ENCODE results near the gene OSBP2.

- TF ChIP-seq CTCF (IDR thresholded peaks at IDR 0.05) (no peak), POLR2A (IDR thresholded peaks at IDR 0.05) (no peak)
These were observed 237.0 kb downstream of the OSBP2 start for GRCh38 chr22:30931541-30932300.

All from right lobe of liver (tissue), 4 donors.